ENCODE data around the gene FAM227B.
"Not testable (repeated sequence)": the region's sequence is repeated elsewhere in the genome, so short reads cannot be mapped to it uniquely, and the experiment has no call there.

FAM227B gene

GRCh38 chr15:49372366-49372765, 248.3 kb downstream of the FAM227B start:
- DNase-seq (ENCODE audit: low spot score): no peak

- DNase-seq (ENCODE audit: low spot score): no peak
Measured at GRCh38 chr15:49370782-49371181, 249.8 kb downstream of the FAM227B start.

GRCh38 chr15:49366496-49366895, 254.1 kb downstream of the FAM227B start:
- DNase-seq (ENCODE audit: low spot score): no peak

DNA sequence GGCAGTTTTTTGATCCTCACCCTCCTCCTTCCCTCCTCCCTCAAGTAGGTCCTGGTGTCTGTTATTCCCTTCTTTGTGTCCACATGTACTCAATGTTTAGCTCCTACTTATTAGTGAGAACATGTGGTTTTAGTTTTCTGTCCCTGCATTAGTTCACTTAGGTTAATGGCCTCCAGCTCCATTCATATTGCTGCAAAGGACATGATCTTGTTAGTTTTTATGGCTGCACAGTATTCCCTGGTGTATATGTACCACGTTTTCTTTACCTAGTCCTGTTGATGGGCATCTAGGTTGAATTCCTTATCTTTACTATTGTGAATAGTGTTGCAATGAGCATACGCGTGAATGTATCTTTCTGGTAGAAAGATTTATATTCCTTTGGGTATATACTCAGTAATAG, 259.2 kb downstream of the FAM227B start:
- DNase-seq (ENCODE audit: low spot score): no peak

- not testable (repeated sequence) for DNase-seq (ENCODE audit: low spot score)
Measured at GRCh38 chr15:49354439-49354838, 266.2 kb downstream of the FAM227B start.

GRCh38 chr15:49343546-49343945, 277.1 kb downstream of the FAM227B start:
- no peak for DNase-seq (ENCODE audit: low spot score)

DNA sequence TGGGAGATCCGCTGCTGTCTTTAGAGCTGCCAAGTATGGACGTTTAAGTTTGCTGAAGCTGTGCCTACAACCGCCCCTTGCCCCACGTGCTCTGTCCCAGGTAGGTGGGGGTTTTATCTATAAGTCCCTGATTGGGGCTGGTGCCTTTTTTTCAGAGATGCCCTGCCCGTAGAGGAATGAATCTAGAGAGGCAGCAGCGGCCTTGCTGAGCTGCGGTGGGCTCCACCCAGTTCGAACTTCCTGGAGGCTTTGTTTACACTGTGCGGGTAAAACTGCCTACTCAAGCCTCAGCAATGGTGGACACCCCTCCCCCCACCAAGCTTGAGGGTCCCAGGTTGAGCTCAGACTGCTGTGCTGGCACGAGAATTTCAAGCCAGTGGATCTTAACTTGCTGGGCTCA, 281.0 kb downstream of the FAM227B start:
- DNase-seq (ENCODE audit: low spot score): no peak

DNA sequence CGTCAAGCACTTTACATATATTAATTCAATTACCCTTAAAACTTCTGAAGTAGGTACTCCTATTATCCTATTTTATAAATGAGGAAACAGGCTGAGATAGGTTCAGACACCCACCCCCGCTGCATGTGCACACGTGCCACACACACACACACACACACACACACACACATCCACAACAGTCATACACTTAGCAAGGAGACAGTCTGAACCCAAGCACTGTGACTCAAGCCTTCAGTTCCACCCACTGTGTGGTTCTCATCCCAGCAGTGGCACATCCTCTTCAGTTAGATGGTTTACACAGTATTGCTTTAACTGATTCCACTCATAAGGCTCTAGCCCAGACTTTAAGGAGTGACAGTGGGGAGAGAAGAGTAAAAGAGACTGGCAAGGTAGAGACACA, 288.7 kb downstream of the FAM227B start:
- no peak for DNase-seq (ENCODE audit: low spot score)

DNA sequence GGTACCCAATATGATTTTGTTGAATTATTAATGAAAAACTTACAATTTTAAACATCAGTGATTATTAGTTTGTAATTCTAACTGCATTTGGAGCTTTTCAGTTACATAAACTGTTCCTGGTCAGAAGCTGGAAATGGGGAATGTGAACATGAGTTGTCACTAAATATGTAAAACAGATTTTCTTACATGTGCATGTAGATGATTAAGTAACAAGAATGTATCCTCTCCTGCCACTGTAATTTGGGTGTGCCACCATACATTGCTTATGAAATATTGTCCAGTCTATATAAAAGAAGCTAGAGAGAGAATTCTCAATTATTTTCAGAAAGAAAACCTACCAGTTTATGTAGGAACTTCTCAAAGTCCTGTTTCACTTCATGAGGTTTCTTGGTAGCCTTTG, 289.2 kb downstream of the FAM227B start:
- DNase-seq (ENCODE audit: low spot score): no peak

GRCh38 chr15:49330166-49330565, 290.5 kb downstream of the FAM227B start:
- DNase-seq (ENCODE audit: low spot score): no peak

- no peak for DNase-seq (ENCODE audit: low spot score)
Measured at GRCh38 chr15:49328941-49329340, 291.7 kb downstream of the FAM227B start.

DNA sequence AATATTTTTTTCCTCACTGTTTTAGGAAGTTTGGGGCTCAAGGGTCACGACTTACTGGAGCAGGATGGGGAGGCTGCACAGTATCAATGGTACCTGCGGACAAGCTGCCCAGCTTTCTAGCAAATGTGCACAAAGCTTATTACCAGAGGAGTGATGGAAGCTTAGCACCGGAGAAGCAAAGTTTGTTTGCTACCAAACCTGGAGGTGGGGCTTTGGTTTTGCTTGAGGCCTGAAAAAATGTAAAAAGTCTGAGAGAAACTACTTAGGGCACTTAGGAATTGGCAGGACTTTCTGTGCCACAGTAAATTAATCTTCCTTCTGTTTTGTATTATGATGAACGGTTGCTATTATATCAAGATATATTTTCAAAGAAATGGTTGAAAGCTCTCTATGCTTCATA, 292.7 kb downstream of the FAM227B start:
- DNase-seq (ENCODE audit: low spot score): no peak

- DNase-seq (ENCODE audit: low spot score): no peak
Measured at GRCh38 chr15:49323207-49323606, 297.4 kb downstream of the FAM227B start.

DNA sequence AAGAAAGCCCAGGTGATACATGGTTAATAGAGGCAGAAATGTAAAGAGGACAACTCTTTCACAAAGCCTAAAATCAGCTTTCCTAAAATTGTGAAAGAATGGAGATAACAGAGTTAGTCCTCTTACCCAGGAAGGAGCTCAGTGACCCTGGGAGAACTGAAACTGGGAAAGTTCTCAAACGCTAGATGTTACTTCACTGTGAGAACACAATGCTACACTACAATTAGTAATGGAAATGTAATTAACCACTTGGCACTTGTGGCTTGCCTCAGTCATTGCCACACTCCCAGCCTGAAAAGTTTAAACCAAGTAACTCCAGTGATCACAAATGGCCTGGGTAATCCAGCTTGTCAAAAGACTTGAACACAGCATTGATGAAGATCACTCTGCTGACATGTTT, 300.3 kb downstream of the FAM227B start:
- no peak for DNase-seq (ENCODE audit: low spot score)

DNA sequence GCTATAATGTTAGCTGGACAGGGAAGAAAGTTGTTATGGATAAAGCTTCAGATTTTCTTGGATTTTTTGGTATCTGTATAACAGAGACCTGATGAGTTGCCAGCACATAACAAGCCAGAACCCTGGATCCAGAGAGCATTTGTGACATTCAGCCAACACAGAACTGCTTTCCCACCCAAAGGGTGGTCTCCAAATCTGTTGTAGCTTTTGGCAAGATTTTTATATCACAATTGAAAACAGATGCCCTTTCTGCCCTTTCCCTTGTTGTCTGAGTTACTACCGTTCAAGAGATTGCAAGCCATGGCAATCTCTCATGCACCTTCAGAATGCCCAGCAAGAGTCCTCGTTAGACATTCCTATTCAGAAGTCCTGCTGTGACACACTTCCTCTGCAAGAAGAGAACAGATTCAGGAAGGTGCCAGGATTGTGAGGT, 305.2 kb downstream of the FAM227B start:
- DNase-seq (ENCODE audit: low spot score): peak; percentile 36

GRCh38 chr15:49314716-49315115, 305.9 kb downstream of the FAM227B start:
- no peak for DNase-seq (ENCODE audit: low spot score)

DNA sequence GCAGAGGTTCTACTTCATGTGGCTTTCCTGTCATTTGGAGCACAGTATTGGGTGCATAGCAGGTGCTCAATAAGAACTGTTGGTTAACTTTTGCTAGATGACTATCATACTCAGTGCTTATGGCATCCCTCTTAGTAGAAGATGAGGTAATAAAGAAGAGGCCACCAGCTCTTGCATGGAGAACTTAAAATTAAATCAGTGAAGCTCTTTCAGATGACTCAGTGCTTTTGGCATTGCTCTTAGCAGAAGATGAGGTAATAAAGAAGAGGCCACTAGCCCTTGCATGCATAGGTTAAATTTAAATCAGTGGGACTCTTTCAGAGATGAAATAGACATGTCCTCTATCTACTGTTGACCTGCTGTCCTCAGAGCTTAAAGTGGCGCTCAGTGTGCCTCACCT, 307.0 kb downstream of the FAM227B start:
- no peak for DNase-seq (ENCODE audit: low spot score)

DNA sequence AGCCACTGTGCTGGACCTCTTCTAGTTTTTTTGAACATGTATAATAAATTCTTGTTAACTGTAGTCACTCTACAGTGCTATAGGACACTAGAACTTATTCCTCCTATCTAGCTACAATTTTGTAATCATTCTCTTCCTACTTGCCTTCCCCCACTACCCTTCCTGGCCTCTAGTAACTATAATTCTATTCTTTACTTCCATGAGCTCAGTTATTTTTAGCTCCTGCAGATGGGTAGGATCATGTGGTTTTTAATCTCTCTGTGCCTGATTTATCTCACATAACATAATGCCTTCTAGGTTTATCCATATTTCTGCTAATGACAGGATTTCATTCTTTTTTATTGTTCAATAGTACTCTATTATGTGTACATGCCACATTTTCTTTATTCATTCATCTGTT, 310.7 kb downstream of the FAM227B start:
- DNase-seq (ENCODE audit: low spot score): no peak

DNA sequence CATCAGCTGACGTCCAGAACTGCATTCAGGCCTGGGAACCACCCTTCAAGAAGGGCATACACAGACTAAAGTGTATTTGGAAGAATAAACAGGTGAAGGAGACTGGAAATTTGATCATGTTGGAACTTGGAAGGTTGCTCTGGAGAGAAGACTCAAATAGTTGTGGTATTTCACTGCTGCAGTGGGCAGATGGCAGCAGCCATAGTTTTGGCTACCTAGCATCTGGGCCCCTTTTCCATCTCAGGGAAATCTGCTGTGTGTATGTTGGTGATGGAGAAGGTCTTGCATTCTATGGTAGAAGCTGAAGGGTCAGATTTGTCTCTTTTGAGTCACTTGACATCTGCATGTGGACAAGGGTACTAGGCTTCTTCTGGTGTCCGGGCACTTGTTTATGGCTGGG, 311.9 kb downstream of the FAM227B start:
- no peak for DNase-seq (ENCODE audit: low spot score)

- DNase-seq (ENCODE audit: low spot score): no peak
Measured at GRCh38 chr15:49306551-49306950, 314.1 kb downstream of the FAM227B start.

DNA sequence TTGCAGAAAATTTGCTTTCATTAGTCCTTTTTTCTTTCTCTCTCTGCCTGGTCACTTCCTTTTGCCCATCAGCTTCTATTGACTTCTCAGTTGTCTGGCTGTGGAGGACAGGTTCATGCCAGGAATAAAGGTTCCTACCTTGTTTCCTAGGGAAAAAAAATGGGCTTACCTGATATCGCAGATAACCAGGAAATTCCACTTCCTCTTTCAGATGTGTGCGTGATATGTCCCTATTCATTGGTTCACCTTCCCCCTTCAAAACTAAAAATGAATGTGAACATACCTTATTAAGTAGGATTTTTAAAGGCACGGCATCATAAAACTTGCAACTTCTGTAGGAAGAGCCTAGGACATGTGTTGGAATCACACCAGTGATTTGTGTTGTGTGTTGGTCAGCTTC, 317.6 kb downstream of the FAM227B start:
- no peak for DNase-seq (ENCODE audit: low spot score)

GRCh38 chr15:49301562-49301961, 319.1 kb downstream of the FAM227B start:
- DNase-seq (ENCODE audit: low spot score): no peak

DNA sequence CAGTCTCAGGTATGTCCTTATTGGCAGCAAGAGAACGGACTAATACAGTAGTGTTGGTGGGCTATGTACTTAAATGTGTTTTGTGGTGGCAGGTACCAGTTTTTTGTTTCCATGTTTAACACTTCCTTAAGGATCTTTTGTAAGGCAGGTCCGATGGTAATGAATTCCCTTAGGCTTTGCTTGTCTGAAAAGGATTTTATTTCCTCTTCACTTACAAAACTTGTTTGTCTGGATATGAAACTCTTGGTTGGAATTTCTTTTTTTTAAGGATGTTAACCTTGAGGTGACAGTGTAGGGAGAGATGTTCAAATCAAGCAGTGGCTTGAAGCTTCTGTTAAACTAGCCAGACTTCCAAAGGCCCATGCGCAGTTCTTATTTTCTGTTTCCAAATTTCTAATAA, 319.8 kb downstream of the FAM227B start:
- DNase-seq (ENCODE audit: low spot score): no peak

DNA sequence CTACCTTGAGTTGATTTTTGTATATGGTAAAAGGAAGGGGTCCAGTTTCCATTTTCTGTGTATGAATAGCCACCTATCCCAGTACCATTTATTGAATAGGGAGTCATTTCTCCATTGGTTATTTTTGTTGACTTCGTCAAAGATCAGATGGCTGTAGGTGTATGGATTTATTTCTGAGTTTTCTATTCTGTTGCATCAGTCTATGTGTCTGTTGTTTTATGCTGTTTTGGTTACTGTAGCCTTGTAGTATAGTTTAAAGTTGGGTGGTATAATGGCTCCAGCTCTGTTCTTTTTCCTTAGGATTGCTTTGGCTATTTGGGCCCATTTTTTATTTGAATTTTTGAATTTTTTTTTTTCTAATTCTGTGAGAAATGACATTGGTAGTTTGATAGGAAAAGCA, 323.0 kb downstream of the FAM227B start:
- DNase-seq (ENCODE audit: low spot score): no peak

GRCh38 chr15:49296258-49296657, 324.4 kb downstream of the FAM227B start:
- no peak for DNase-seq (ENCODE audit: low spot score)
